22Rv1 (cell line): ENCODE results near the gene CNGB1.

Source experiments
- H3K27ac ChIP-seq: fragments of 450-650 bp; 2 replicates; pipeline ENCODE4 v1.5.1; 2017
- ZFX ChIP-seq: fragments of 450-650 bp; IDR thresholded peaks from 2 replicates; pipeline ENCODE4 v1.6.1; 2017; ENCODE audit warnings: antibody characterized with exemption, borderline replicate concordance
- TF ChIP-seq, protein P1 (sequence below): fragments of 450-650 bp; IDR thresholded peaks from 2 replicates; pipeline ENCODE4 v1.5.1; 2017; ENCODE audit warnings: mild to moderate bottlenecking

Gene CNGB1

GRCh38 chr16:57999971-58000705, 29.2 kb upstream of the CNGB1 start, which contains the start of gene ZNF319:
Gene ZNF319, minus strand, starts transcription at chr16:58000672. Its CDS starts 2,407 bp downstream, at chr16:57998265.
- peak within 1 kb of the TSS; percentile 80 for H3K27ac ChIP-seq

GRCh38 chr16:57999366-57999970, 28.5 kb upstream of the CNGB1 start:
- TF ChIP-seq, protein P1, sequence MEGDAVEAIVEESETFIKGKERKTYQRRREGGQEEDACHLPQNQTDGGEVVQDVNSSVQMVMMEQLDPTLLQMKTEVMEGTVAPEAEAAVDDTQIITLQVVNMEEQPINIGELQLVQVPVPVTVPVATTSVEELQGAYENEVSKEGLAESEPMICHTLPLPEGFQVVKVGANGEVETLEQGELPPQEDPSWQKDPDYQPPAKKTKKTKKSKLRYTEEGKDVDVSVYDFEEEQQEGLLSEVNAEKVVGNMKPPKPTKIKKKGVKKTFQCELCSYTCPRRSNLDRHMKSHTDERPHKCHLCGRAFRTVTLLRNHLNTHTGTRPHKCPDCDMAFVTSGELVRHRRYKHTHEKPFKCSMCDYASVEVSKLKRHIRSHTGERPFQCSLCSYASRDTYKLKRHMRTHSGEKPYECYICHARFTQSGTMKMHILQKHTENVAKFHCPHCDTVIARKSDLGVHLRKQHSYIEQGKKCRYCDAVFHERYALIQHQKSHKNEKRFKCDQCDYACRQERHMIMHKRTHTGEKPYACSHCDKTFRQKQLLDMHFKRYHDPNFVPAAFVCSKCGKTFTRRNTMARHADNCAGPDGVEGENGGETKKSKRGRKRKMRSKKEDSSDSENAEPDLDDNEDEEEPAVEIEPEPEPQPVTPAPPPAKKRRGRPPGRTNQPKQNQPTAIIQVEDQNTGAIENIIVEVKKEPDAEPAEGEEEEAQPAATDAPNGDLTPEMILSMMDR = no peak
- TF ChIP-seq ZFX = no peak
- H3K27ac ChIP-seq = no peak overlapping the region

More at GRCh38 chr16:57999971-58000705, 29.2 kb upstream of the CNGB1 start, which contains the start of gene ZNF319:
- TF ChIP-seq ZFX = no peak
- TF ChIP-seq, protein P1 = no peak

DNA sequence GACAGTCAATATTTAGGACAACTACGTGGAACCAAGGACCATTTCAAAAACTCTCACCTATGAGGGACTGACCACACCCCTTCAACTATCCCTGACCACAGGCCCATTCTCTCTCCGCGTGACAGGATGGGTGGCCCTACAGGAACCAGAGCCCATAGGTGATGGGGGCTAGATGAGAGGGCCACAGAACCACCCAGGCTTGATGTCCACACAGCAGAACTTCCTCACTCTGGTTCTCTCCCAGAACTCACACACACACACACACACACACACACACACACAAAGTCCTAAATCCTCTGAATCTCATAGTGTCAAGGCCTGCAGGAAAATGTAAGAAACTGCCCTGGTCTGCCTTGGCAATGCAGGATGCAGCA, 28.1 kb upstream of the CNGB1 start:
- no peak overlapping the region for H3K27ac ChIP-seq
- TF ChIP-seq ZFX = no peak
- TF ChIP-seq, protein P1 = no peak

DNA sequence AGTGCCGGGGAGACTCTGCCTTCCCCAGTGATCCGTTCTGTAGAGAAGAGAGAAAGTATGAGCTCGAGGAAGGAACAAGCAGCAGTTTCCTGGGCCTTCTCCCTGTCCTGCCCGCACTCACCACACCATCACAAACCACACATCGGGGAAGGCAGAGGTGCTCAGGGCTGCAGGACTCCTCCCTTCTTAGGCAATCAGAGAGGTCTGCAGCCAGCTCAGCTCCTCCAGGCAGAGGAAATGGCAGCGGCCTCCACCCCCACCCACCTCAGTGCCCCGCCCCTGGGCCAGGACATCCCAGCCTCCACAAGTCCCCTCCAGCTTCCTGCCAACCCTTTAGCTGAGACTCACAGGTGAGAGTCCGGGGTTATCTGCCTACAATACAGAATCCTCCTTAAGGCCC, 27.6 kb upstream of the CNGB1 start:
- H3K27ac ChIP-seq = no peak overlapping the region

GRCh38 chr16:57997528-57998265, 26.8 kb upstream of the CNGB1 start:
- no peak overlapping the region for H3K27ac ChIP-seq
- TF ChIP-seq ZFX = no peak
- TF ChIP-seq, protein P1 = no peak

More for the DNA sequence above, 27.6 kb upstream of the CNGB1 start:
- TF ChIP-seq ZFX = no peak
- TF ChIP-seq, protein P1 = no peak

GRCh38 chr16:57997176-57997527, 26.2 kb upstream of the CNGB1 start:
- no peak for TF ChIP-seq ZFX
- TF ChIP-seq, protein P1 = no peak
- H3K27ac ChIP-seq = no peak overlapping the region
